Smooth muscle cell (in vitro differentiated cells): ENCODE data around the gene NEK7. TPM values are rescaled to one million over a fixed set of nuclear protein-coding genes. Genes with fewer than 3 reads are reported as not detected.

Experiments used
- DNase-seq: peaks from one replicate; lab custom pipeline; 2025; ENCODE audit not compliant: unreplicated experiment; lab: John Stamatoyannopoulos, UW
- H2AFZ ChIP-seq: fragments of 200-600 bp; sonication (generic); 2 replicates; pipeline ENCODE4 v1.6.0; 2016; ENCODE audit warnings: antibody characterized with exemption, low read depth, mild to moderate bottlenecking
- H3F3A ChIP-seq: fragments of 200-600 bp; sonication (generic); 2 replicates; pipeline ENCODE4 v1.6.0; 2017; ENCODE audit warnings: antibody characterized with exemption, low read depth
- H3K27ac ChIP-seq: fragments of 200-600 bp; sonication (generic); 2 replicates; pipeline ENCODE4 v1.5.1; 2016; ENCODE audit warnings: low read depth, mild to moderate bottlenecking
- H3K27me3 ChIP-seq: fragments of 200-600 bp; sonication (generic); 2 replicates; pipeline ENCODE4 v1.6.1; 2016; ENCODE audit warnings: low read depth, mild to moderate bottlenecking
- H3K36me3 ChIP-seq: fragments of 200-600 bp; sonication (generic); 2 replicates; pipeline ENCODE4 v1.5.1; 2016; ENCODE audit warnings: low read depth
- H3K4me1 ChIP-seq: fragments of 200-600 bp; sonication (generic); 2 replicates; pipeline ENCODE4 v1.5.1; 2016; ENCODE audit warnings: low read depth
- H3K4me2 ChIP-seq: fragments of 200-600 bp; sonication (generic); 2 replicates; pipeline ENCODE4 v1.6.0; 2016; ENCODE audit warnings: mild to moderate bottlenecking
- H3K4me3 ChIP-seq: fragments of 200-600 bp; sonication (generic); 2 replicates; pipeline ENCODE4 v1.5.1; 2016; ENCODE audit warnings: mild to moderate bottlenecking
- H3K79me2 ChIP-seq: fragments of 200-600 bp; sonication (generic); 2 replicates; pipeline ENCODE4 v1.6.0; 2016; ENCODE audit warnings: low read depth, mild to moderate bottlenecking
- H3K9ac ChIP-seq: fragments of 200-600 bp; sonication (generic); 2 replicates; pipeline ENCODE4 v1.6.0; 2016; ENCODE audit warnings: low read depth
- H3K9me3 ChIP-seq: fragments of 200-600 bp; sonication (generic); replicated peaks from 2 replicates; pipeline ENCODE4 v1.5.1; 2016; ENCODE audit warnings: low read depth
- H4K20me1 ChIP-seq: fragments of 200-600 bp; sonication (generic); 2 replicates; pipeline ENCODE4 v1.6.0; 2016; ENCODE audit warnings: low read depth
- WGBS: methylation state at CpG from one replicate; pipeline ENCODE4 v1.1.7; 2016; ENCODE audit warnings: low lambda C conversion rate; 5-methylcytosine and 5-hydroxymethylcytosine counted together
- polyA plus RNA-seq: library from polyadenylated mRNA; unstranded; fragments of >200 nt; fragmentation: Nextera tagmentation; extraction: Ambion mirVana; gene quantifications from 2 replicates; pipeline ENCODE4 v1.2.1, GENCODE V29; 2016
- total RNA-seq: library from RNA; depleted of rRNA; stranded (reverse); fragments of >200 nt; gene quantifications from 2 replicates; pipeline ENCODE4 v1.2.3, GENCODE V29; 2014
- TF ChIP-seq, protein P1 (sequence below): fragments of 200-600 bp; sonication (generic); IDR thresholded peaks from 2 replicates; pipeline ENCODE4 v1.5.1; 2017; ENCODE audit warnings: borderline replicate concordance, mild to moderate bottlenecking, antibody characterized with exemption; ENCODE audit not compliant: insufficient read depth, poor library complexity, severe bottlenecking

The NEK7 gene
- total and polyA plus RNA-seq, 2 experiments from 2014 or later = 26.1 to 141 TPM

- Histone ChIP-seq H3K79me2 (no peaks in the 10 kb centered on the region), H2AFZ (no peak overlapping the region), H4K20me1 (peaks cover 5% of the 10 kb centered on the region), H3K9me3 (no peaks in the 10 kb centered on the region), H3K4me3 (no peak overlapping the region), H3F3A (no peaks in the 10 kb centered on the region), H3K4me1 (no peaks in the 10 kb centered on the region), H3K36me3 (peaks cover 10% of the 10 kb centered on the region), H3K27me3 (no peaks in the 10 kb centered on the region), H3K27ac (no peak overlapping the region), H3K4me2 (no peak overlapping the region), H3K9ac (no peak overlapping the region)
- TF ChIP-seq, protein P1, sequence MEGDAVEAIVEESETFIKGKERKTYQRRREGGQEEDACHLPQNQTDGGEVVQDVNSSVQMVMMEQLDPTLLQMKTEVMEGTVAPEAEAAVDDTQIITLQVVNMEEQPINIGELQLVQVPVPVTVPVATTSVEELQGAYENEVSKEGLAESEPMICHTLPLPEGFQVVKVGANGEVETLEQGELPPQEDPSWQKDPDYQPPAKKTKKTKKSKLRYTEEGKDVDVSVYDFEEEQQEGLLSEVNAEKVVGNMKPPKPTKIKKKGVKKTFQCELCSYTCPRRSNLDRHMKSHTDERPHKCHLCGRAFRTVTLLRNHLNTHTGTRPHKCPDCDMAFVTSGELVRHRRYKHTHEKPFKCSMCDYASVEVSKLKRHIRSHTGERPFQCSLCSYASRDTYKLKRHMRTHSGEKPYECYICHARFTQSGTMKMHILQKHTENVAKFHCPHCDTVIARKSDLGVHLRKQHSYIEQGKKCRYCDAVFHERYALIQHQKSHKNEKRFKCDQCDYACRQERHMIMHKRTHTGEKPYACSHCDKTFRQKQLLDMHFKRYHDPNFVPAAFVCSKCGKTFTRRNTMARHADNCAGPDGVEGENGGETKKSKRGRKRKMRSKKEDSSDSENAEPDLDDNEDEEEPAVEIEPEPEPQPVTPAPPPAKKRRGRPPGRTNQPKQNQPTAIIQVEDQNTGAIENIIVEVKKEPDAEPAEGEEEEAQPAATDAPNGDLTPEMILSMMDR = no peak
- DNase-seq = no peak
- 95% methylated on average over 4 of the region's 4 CpGs for WGBS
Observed at GRCh38 chr1:198316546-198317100, 159.8 kb downstream of the NEK7 start.

DNA sequence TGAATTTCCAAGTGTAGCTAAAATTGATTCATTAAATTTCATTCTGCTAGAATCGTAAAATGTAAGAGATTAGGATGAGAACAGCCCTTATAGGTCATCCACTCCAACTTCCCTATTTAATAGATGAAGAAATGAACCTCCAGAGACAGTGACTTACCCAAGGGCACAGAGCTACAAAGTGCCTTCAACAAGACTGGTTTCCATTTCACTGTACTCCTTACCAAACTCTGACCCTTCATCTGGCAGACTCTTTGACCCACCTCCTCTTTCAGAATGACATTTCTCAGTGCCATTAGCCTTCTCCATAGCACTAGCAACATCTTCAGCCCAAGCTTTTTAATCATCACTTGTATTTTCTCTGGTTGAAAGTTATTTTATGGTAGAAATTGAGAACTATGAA lies 161.3 kb downstream of the NEK7 start:
- TF ChIP-seq, protein P1 = no peak
- Histone ChIP-seq H3F3A (no peaks in the 10 kb centered on the region), H3K27me3 (no peaks in the 10 kb centered on the region), H3K27ac (no peak overlapping the region), H3K36me3 (peaks cover 10% of the 10 kb centered on the region), H3K4me2 (no peak overlapping the region), H4K20me1 (peaks cover 5% of the 10 kb centered on the region), H3K4me3 (no peak overlapping the region), H3K9ac (no peak overlapping the region), H3K79me2 (no peaks in the 10 kb centered on the region), H3K4me1 (no peaks in the 10 kb centered on the region), H2AFZ (no peak overlapping the region), H3K9me3 (no peaks in the 10 kb centered on the region)
- WGBS = 91% methylated on average over 1 of the region's 1 CpG
- DNase-seq = no peak

GRCh38 chr1:198320759-198321158 lies 164.0 kb downstream of the NEK7 start:
- no peak overlapping the region for H3K27ac ChIP-seq
- H3K79me2 ChIP-seq = no peaks in the 10 kb centered on the region
- H3K36me3 ChIP-seq = peaks cover 10% of the 10 kb centered on the region
- no peak overlapping the region for H3K4me2 ChIP-seq
- H2AFZ ChIP-seq = no peak overlapping the region
- H4K20me1 ChIP-seq = peaks cover 5% of the 10 kb centered on the region
- no peak overlapping the region for H3K4me3 ChIP-seq
- H3K9me3 ChIP-seq = no peaks in the 10 kb centered on the region
- TF ChIP-seq, protein P1 = no peak
- H3F3A ChIP-seq = no peaks in the 10 kb centered on the region
- no peak overlapping the region for H3K9ac ChIP-seq
- no peak for DNase-seq
- WGBS = 88% methylated on average over 6 of the region's 6 CpGs
- H3K4me1 ChIP-seq = no peaks in the 10 kb centered on the region
- no peaks in the 10 kb centered on the region for H3K27me3 ChIP-seq

DNA sequence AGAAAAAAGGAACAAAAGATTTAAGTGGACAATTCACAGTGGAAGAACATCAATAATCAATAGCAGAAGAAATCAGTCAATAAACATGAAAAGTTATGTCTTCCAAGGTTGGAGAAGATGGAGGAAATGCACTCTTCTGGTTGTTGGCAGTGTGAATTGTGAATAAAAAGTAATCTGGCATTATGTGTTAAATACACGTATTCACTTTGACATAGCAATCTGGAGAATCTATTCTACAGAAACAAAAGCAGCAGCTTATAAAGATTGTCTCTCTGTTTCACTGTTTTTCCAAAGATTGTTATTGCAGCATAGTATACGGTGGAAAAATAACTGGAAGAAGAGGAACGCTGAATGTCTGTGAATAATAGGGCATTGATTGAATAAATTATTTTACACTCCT lies 169.4 kb downstream of the NEK7 start:
- 90% methylated on average over 3 of the region's 3 CpGs for WGBS

More for the DNA sequence above, 169.4 kb downstream of the NEK7 start:
- no peak for DNase-seq
- Histone ChIP-seq H3K9me3 (no peaks in the 10 kb centered on the region), H3K4me2 (no peak overlapping the region), H3K9ac (no peak overlapping the region), H4K20me1 (no peaks in the 10 kb centered on the region), H3K4me3 (no peak overlapping the region), H3K79me2 (no peaks in the 10 kb centered on the region), H3K36me3 (peaks cover 4% of the 10 kb centered on the region), H3K4me1 (no peaks in the 10 kb centered on the region), H2AFZ (no peak overlapping the region), H3K27me3 (no peaks in the 10 kb centered on the region), H3K27ac (no peak overlapping the region), H3F3A (no peaks in the 10 kb centered on the region)
- TF ChIP-seq, protein P1 = no peak
